HG02852 (cell line): ENCODE data around the gene EXOC6.

Experiments
- ATAC-seq: cut with Tn5 transposase; IDR thresholded peaks from one replicate; pipeline ENCODE4 v1.9.1; 2021; ENCODE audit warnings: mild to moderate bottlenecking, moderate library complexity; ENCODE audit not compliant: unreplicated experiment

Gene EXOC6

DNA sequence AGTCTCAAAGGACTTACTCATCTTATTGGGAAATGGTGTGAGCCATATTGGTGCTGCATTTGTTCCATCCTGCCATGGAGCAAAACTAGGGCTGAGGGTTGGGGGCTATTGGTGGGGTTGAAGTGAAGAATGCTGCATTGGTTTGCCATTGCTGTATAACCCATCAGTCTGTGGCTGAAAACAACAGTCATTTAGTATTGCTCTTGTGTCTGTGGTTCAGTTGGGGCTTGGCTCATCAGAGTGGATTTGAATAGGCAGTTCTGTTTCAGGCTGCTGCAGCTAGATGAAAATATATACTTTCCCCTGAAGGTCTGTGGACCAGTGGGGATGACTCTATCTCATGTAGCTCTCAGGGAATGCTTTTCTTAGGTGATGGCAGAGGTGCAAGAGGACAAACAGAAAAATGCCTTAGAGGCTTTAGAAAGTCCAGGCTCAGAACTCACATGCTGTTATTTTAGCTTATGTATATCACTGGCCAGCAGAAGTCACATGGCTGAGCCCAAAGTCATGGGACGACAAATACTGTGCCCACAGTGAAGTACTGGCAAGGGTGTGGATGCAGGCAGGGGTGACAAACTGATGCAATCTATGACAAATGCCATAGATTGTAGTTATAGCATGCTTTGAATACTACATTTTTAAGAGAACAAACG is 15.2 kb upstream of the EXOC6 start:
- ATAC-seq: no peak

GRCh38 chr10:92834331-92834730 is 14.0 kb upstream of the EXOC6 start:
- ATAC-seq: no peak

DNA sequence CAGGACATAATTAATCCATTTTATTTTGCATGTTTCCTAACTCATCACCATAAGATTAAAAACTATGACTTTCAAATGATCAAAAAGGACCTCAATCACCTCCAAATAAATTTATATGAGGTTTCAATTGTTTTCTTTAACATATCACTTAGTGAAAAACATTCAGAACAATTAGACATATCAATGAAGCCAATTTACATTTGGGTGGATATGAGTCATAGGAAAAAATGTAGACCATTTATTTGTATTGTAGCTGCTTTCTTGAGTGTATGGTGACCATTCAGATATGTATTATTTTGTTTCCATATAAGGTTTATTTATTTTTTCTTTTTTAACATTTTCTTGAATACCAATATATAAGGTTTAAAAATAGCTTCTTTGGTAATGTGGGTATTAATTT is 13.3 kb upstream of the EXOC6 start:
- ATAC-seq: no peak

DNA sequence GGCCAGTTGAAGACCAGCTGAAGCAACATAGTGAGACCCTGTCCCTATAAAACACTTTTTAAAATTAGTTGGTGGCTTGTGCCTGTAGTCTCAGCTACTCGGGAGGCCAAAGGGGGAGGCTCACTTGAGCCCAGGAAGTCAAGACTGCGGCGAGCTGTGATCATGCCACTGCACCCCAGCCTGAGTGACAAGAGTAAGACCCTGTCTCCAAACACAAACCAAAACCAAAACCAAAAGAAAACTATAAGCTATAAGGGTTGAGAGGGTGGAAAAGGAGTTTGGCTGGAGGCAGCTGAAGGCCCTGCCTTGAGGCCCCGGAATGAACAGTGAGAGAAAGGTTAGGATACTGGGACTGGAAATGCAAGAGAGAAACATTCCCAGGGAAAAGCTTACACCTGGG is 10.9 kb upstream of the EXOC6 start:
- ATAC-seq: no peak

GRCh38 chr10:92839191-92840085 is 8.9 kb upstream of the EXOC6 start:
- no peak for ATAC-seq

- no peak for ATAC-seq
These were observed 3.6 kb upstream of the EXOC6 start for GRCh38 chr10:92844746-92845145.

DNA sequence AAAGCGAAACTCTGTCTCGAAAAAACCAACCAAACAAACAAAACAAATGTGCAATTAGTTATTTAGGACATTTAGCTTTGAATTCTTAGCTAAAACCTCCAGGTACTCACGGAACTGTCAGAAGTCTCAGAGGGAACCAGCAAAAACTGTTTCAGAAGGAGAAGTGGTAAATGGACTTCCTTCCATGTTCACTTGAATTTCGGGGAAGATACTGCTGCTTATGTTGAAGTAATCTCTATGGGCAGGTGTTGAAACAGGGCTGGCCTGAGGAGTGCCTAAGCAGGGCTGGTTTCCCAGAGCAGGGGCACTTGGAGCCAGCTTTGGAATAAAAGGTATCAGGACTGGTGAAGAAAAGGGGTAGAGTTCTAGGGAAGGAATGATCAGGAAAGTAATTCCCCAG is 2.4 kb upstream of the EXOC6 start:
- ATAC-seq: no peak

GRCh38 chr10:92846344-92846743 is 2.0 kb upstream of the EXOC6 start:
- no peak for ATAC-seq

GRCh38 chr10:92846854-92847201 is 1.5 kb upstream of the EXOC6 start:
- ATAC-seq: no peak

GRCh38 chr10:92847202-92847864 is 987 bp upstream of the EXOC6 start:
- no peak for ATAC-seq

- no peak for ATAC-seq
These were observed 281 bp upstream of the EXOC6 start for GRCh38 chr10:92848037-92848440.

DNA sequence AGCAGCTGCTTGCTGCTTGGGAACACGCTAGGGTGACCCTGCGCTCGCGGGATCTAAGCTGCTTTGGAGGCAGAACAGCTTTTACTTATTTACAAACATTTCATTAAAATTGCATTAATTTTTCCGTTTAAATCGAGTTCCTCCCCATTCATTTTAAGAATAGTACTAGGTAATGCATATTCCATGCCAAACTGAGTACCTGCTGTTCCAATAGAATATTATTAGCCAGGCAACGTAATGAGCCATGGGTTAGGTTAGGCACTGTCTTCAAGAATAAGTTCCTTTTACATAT is 860 bp downstream of the EXOC6 start:
- no peak for ATAC-seq

DNA sequence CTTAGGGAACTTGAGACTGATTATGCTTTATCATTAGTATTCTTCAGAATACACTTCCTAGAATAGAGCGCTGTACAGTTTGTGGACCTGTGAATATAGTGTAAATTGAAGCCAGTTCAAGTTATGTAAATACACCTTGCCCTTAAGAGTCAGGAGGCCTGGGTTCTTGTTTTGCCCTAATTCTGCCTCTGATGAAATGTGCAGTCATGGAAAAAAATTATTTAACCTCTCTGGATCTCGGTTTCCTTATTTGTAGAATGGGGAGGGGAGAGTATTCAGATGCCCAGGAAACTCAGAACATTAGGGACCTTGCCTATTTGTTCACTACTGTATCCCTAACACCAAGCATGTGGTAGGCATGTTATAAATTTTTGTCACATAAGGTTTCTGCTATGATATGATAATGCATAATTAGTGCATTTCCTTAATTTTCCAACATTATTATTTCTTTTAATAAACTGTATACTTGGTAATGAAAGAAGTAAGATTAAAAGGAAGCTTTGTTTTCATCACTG is 1.3 kb downstream of the EXOC6 start:
- ATAC-seq: no peak

DNA sequence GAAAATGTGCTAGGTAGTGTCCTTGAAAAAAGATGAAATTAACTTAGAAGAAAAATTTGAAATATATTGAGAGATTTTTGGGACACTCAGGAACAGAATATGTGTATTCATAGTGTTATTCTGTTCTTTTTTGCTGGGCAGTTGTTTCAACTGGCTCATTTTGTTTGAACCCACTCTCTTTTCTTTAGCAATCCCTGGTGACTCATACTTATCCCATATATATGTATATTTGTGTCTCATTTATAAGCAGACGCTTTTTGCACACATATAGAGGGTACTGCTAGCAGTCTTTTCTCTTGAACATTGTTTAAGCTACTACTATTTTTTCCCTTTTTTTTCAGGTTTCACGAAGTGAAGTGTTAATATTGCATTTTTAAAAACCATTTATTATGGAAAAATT is 1.9 kb downstream of the EXOC6 start:
- no peak for ATAC-seq

DNA sequence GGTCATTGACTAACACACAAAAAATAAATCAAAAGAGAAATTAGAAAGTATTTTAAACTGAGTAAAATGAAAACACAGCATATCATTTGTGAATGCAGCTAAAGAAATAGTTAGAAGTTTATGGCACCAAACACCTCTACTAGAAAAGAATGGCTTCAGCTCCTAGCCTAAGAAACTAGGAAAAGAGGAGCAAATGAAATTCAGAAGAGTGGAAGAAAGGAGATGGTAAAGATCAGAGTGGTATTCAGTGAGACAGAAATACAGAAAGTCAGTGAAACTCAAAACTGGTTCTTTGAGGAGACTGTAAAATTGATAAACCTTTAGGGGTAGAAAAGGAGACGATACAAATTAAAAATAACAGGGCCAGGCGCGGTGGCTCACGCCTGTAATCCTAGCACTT is 2.7 kb downstream of the EXOC6 start:
- no peak for ATAC-seq

DNA sequence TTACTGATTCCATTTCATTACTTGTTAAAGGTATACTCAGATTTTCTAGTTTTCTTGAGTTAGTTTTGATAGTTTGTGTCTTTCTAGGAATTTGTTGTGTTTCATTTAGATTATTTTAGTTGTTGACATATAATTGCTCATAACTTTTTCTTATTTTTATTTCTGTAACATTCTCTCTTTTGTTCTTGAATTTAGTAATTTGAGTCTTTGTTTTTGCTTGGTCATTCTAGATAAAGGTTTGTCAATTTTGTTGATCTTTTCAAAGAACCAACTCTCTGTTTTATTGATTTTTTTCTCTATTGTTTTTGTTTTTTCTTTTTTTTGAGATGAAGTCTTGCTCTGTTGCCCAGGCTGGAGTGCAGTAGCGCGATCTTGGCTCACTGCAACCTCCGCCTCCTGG is 7.2 kb downstream of the EXOC6 start:
- ATAC-seq: no peak

GRCh38 chr10:92857904-92858514 is 9.7 kb downstream of the EXOC6 start:
- ATAC-seq: no peak

DNA sequence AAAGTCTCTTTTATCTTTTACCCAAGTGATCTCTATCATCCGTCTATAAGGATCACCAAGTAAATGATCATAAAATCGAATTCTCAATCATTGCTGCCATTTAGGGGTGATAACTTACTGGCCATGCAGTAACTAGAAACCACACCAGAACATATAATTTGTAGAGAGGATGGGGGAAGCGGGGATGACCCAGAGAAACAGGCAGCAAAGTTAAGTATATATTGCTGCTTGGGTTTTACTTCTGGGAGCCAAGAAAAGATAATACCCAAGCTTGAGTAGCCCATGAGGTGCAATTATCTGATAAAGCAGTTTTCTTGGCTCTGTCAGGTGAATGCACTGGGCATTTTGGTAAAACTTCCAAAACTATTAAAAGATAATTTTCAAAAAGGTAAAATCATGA is 18.9 kb downstream of the EXOC6 start:
- no peak for ATAC-seq

DNA sequence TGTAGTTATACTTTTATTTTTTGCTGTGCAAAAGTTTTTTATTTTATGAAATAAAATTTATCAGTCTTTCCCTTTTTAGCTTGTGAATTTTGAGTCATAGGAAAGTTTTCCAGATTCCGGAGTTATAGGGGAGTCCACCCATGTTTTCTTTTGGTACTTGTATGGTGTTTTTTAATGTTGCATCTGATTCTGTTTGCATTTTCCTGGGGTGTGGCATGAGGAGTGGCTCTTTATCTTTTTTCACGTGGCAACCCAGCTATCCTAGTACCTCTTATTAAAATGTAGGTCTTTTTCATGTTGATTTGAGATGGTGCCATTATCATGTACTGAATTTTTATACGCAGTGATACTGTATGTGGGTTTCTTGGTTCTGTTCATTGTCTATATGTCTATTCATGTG is 19.7 kb downstream of the EXOC6 start:
- no peak for ATAC-seq

DNA sequence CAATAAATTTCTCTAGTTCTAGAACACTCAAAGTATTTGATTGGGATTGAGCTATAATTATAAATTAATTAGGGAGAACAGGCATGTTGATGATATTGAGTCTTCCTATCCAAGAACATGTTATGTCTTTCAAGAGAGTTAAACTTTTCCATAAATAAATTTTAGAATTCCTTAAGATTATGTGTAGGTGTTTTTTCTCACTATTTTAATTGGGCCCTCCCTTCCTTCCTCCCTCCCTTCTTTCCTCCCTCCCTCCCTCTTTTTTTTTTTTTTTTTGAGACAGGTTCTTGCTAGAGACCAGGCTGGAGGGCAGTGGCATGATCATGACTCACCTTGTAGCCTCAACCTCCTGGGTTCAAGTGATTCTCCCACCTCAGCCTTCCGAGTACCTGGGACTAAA is 20.2 kb downstream of the EXOC6 start:
- ATAC-seq: no peak

GRCh38 chr10:92873029-92873428 is 24.7 kb downstream of the EXOC6 start:
- ATAC-seq: no peak
